ENCODE data around the gene PIEZO2.
"Not testable (repeated sequence)": the region's sequence is repeated elsewhere in the genome, so short reads cannot be mapped to it uniquely, and the experiment has no call there.

PIEZO2 gene

GRCh38 chr18:10679557-10680270 is 469.7 kb downstream of the PIEZO2 start:
- DNase-seq (ENCODE audit: low spot score) = no peak

- DNase-seq (ENCODE audit: low spot score) = no peak
These were observed 477.9 kb downstream of the PIEZO2 start for GRCh38 chr18:10671441-10671840.

GRCh38 chr18:10670856-10671255 is 478.5 kb downstream of the PIEZO2 start:
- DNase-seq (ENCODE audit: low spot score) = no peak

- no peak for DNase-seq (ENCODE audit: low spot score)
These were observed 479.8 kb downstream of the PIEZO2 start for GRCh38 chr18:10669441-10670100.

GRCh38 chr18:10663750-10664149 is 485.6 kb downstream of the PIEZO2 start:
- DNase-seq (ENCODE audit: low spot score) = no peak

- no peak for DNase-seq (ENCODE audit: low spot score)
These were observed 488.1 kb downstream of the PIEZO2 start for GRCh38 chr18:10661317-10661716.

GRCh38 chr18:10660179-10660884 is 489.0 kb downstream of the PIEZO2 start:
- peak; percentile 67 for DNase-seq (ENCODE audit: low spot score)

GRCh38 chr18:10659594-10659993 is 489.8 kb downstream of the PIEZO2 start:
- DNase-seq (ENCODE audit: low spot score) = no peak

GRCh38 chr18:10659000-10659399 is 490.4 kb downstream of the PIEZO2 start:
- no peak for DNase-seq (ENCODE audit: low spot score)

- not testable (repeated sequence) for DNase-seq (ENCODE audit: low spot score)
These were observed 505.4 kb downstream of the PIEZO2 start for GRCh38 chr18:10644003-10644402.

- DNase-seq (ENCODE audit: low spot score) = not testable (repeated sequence)
These were observed 506.3 kb downstream of the PIEZO2 start for GRCh38 chr18:10642915-10643524.

GRCh38 chr18:10638539-10638885 is 510.9 kb downstream of the PIEZO2 start:
- DNase-seq (ENCODE audit: low spot score) = not testable (repeated sequence)

GRCh38 chr18:10637858-10638538 is 511.4 kb downstream of the PIEZO2 start:
- not testable (repeated sequence) for DNase-seq (ENCODE audit: low spot score)

- DNase-seq (ENCODE audit: low spot score) = peak; percentile 17
These were observed 520.3 kb downstream of the PIEZO2 start for GRCh38 chr18:10629076-10629475.

GRCh38 chr18:10626606-10627213 is 522.7 kb downstream of the PIEZO2 start:
- not testable (repeated sequence) for DNase-seq (ENCODE audit: low spot score)

- not testable (repeated sequence) for DNase-seq (ENCODE audit: low spot score)
These were observed 525.8 kb downstream of the PIEZO2 start for GRCh38 chr18:10623606-10624005.

GRCh38 chr18:10622982-10623381 is 526.4 kb downstream of the PIEZO2 start:
- not testable (repeated sequence) for DNase-seq (ENCODE audit: low spot score)

GRCh38 chr18:10620670-10621329 is 528.6 kb downstream of the PIEZO2 start:
- DNase-seq (ENCODE audit: low spot score) = not testable (repeated sequence)
